K562 (cell line): ENCODE results near the gene CALD1. TPM values are rescaled to one million over a fixed set of nuclear protein-coding genes. Genes with fewer than 3 reads are reported as not detected.
A peak's percentile ranks its signal among the peaks of the same experiment; 100 is the strongest.

ENCODE experiments used
- ATAC-seq: fragments of 200-7000 bp; cut with Tn5 transposase; 3 replicates; pipeline ENCODE4 v1.9.1; 2020; ENCODE audit warnings: moderate library complexity
- BruUV-seq: library from RNA; stranded (reverse); fragments of 400-500 nt; replicated peaks from 2 replicates; lab custom pipeline; 2021; lab: Mats Ljungman, UMichigan
- CTCF ChIA-PET: fragments of 300-600 bp; formaldehyde crosslinking; extraction: SDS; loops from one replicate; lab custom pipeline; 2021; ENCODE audit warnings: low intra/inter-chr PET ratio; lab: Yijun Ruan, JAX
- POLR2A ChIA-PET: fragments of 300-600, 350-650 bp; sonication (Branson Sonifier 250); formaldehyde crosslinking; extraction: SDS; loops from one replicate; lab custom pipeline; 2021; ENCODE audit warnings: antibody characterized with exemption, inconsistent platforms; lab: Yijun Ruan, JAX
- DNase-seq, 4 experiments: peaks; one replicate each; pipeline versions ENCODE4 v3.0.0 to v3.0.0-alpha.2; 2011 to 2018; ENCODE audit warnings: low spot score in 3 of 4, mixed read lengths in 3 of 4; ENCODE audit errors: extremely low read depth in 1 of 4
- FAIRE-seq: peaks from 2 replicates; lab custom pipeline; 2011; peaks lifted over from hg19 to GRCh38; lab: Jason Lieb, UNC
- H2AFZ ChIP-seq: 2 replicates; pipeline ENCODE4 v1.6.0; 2011; ENCODE audit warnings: low read depth, low read length, control low read depth, inconsistent platforms
- H3K27ac ChIP-seq: fragments of 200-600 bp; 3 replicates; pipeline ENCODE4 v1.8.0; 2011; ENCODE audit warnings: low read depth, mild to moderate bottlenecking, control low read depth, inconsistent platforms, low read length, moderate library complexity, mixed read lengths; ENCODE audit errors: extremely low read depth
- H3K27me3 ChIP-seq, 2 experiments: fragments of 300-600 bp in 1 of 2; 2 replicates in 1 of 2; 3 replicates in 1 of 2; pipeline versions ENCODE4 v1.6.0 to v1.8.0; 2011; ENCODE audit warnings: inconsistent platforms in 2 of 2, low read length in 2 of 2, mild to moderate bottlenecking in 1 of 2, mixed read lengths in 1 of 2, moderate library complexity in 1 of 2; ENCODE audit not compliant: control insufficient read depth in 2 of 2, insufficient read depth in 2 of 2
- H3K36me3 ChIP-seq: fragments of 300-600 bp; 3 replicates; pipeline ENCODE4 v1.8.0; 2011; ENCODE audit warnings: mild to moderate bottlenecking, low read length, inconsistent platforms; ENCODE audit not compliant: control insufficient read depth, insufficient read depth
- H3K4me1 ChIP-seq, 2 experiments: fragments of 200-600 bp in 1 of 2; replicated peaks in 1 of 2; 2 replicates in 1 of 2; 3 replicates in 1 of 2; pipeline versions ENCODE4 v1.5.1 to v1.8.0; 2011; ENCODE audit warnings: inconsistent platforms in 2 of 2, low read length in 2 of 2, mild to moderate bottlenecking in 1 of 2, mixed read lengths in 1 of 2, moderate library complexity in 1 of 2; ENCODE audit not compliant: control insufficient read depth in 2 of 2, insufficient read depth in 2 of 2
- H3K4me2 ChIP-seq: 2 replicates; pipeline ENCODE4 v1.6.1; 2011; ENCODE audit warnings: low read length, control low read depth, inconsistent platforms, mixed read lengths; ENCODE audit not compliant: insufficient read depth
- H3K4me3 ChIP-seq: fragments of 200-600 bp; sonication (generic), shearing (Covaris generic); 2 replicates; pipeline ENCODE4 v1.5.1; 2016; ENCODE audit warnings: control low read depth, inconsistent platforms
- H3K79me2 ChIP-seq: fragments of 200-600 bp; 3 replicates; pipeline ENCODE4 v1.8.0; 2011; ENCODE audit warnings: low read length, inconsistent platforms; ENCODE audit not compliant: control insufficient read depth, insufficient read depth
- H3K9ac ChIP-seq, 2 experiments: 2 replicates each; pipeline versions ENCODE4 v1.6.0 to v1.6.1; 2011; ENCODE audit warnings: low read depth in 2 of 2, low read length in 2 of 2, control low read depth in 1 of 2, inconsistent platforms in 1 of 2, mild to moderate bottlenecking in 1 of 2, mixed read lengths in 1 of 2; ENCODE audit not compliant: insufficient read depth in 1 of 2
- H3K9me1 ChIP-seq: one replicate; pipeline ENCODE4 v1.6.0; 2011; ENCODE audit warnings: inconsistent platforms, mild to moderate bottlenecking, low read length, moderate library complexity; ENCODE audit not compliant: control insufficient read depth, insufficient read depth
- H3K9me3 ChIP-seq: replicated peaks from 2 replicates; pipeline ENCODE4 v1.5.1; 2011; ENCODE audit warnings: low read depth, low read length, inconsistent platforms; ENCODE audit not compliant: control insufficient read depth, insufficient read depth
- H4K20me1 ChIP-seq: replicated peaks from 2 replicates; pipeline ENCODE4 v1.6.1; 2011; ENCODE audit warnings: low read length, inconsistent platforms, mixed read lengths; ENCODE audit not compliant: control insufficient read depth, insufficient read depth
- CEBPG ChIP-seq, 3 experiments: fragments of 200-800 bp in 1 of 3; sonication (Bioruptor generic) in 1 of 3; sonication (generic) in 1 of 3; formaldehyde crosslinking in 1 of 3; IDR thresholded peaks in 2 of 3; conservative IDR thresholded peaks in 1 of 3; 2 replicates each; pipeline versions ENCODE4 v1.6.1 to v1.8.0; 2016 to 2022; ENCODE audit warnings: missing compliant biosample characterization in 2 of 3, missing genetic modification characterization in 2 of 3, mild to moderate bottlenecking in 1 of 3, missing genetic modification reagents in 1 of 3
- HCFC1 ChIP-seq: IDR thresholded peaks from 2 replicates; pipeline ENCODE4 v1.6.1; 2012; ENCODE audit warnings: low read depth, low read length, improper control_type of control experiment
- HES1 ChIP-seq: fragments of 450-650 bp; IDR thresholded peaks from 2 replicates; pipeline ENCODE4 v1.6.1; 2016; ENCODE audit warnings: low read depth, mild to moderate bottlenecking, moderate library complexity
- RBM14 ChIP-seq: fragments of 200-400 bp; formaldehyde crosslinking; IDR thresholded peaks from 2 replicates; pipeline ENCODE4 v1.6.1; 2018; ENCODE audit warnings: low read depth, mild to moderate bottlenecking, low read length, moderate library complexity, borderline replicate concordance; ENCODE audit not compliant: insufficient read depth
- ZKSCAN8 ChIP-seq: fragments of 200-800 bp; sonication (Bioruptor generic); IDR thresholded peaks from 2 replicates; pipeline ENCODE4 v1.6.1; 2016; ENCODE audit warnings: missing genetic modification characterization, missing compliant biosample characterization
- ZNF644 ChIP-seq: fragments of 200-800 bp; sonication (Bioruptor generic); IDR thresholded peaks from 2 replicates; pipeline ENCODE4 v1.6.1; 2016; ENCODE audit warnings: low read depth, missing genetic modification characterization, missing compliant biosample characterization
- WGBS: fragments of 100-300 bp; shearing (Covaris generic); methylation state at CpG from one replicate; pipeline ENCODE4 v1.1.6; 2016; ENCODE audit warnings: low coverage, mixed read lengths; ENCODE audit not compliant: insufficient coverage; ENCODE audit errors: missing lambda C conversion rate; 5-methylcytosine and 5-hydroxymethylcytosine counted together
- in situ Hi-C: fragments of 300-500 bp; cut with MboI; formaldehyde crosslinking; loops from 4 replicates; pipeline ENCODE4 v1.15.0; 2018; ENCODE audit warnings: inconsistent platforms, mixed read lengths
- intact Hi-C: fragments of 100-400 bp; cut with micrococcal nuclease; formaldehyde crosslinking; loops from 2 replicates; pipeline ENCODE4 v1.14.2; 2022
- polyA plus RNA-seq, 8 experiments: library from polyadenylated mRNA; depleted of rRNA in 4 of 8; stranded (reverse) in 5 of 8; unstranded in 3 of 8; fragments of >200 nt; fragmentation: Nextera tagmentation in 2 of 8; fragmentation: Illumina TruSeq in 1 of 8; extraction: Ambion mirVana in 2 of 8; extraction: Trizol in 1 of 8; gene quantifications; 2 replicates each; pipeline versions ENCODE4 v1.2.1 to v1.2.3, GENCODE V29; 2011 to 2014; ENCODE audit warnings: inconsistent platforms in 1 of 8, missing spikeins in 1 of 8
- total RNA-seq, 7 experiments: library from RNA; depleted of rRNA in 6 of 7; stranded (reverse); fragments of >200 nt in 6 of 7; fragmentation: Illumina TruSeq in 2 of 7; extraction: Trizol in 2 of 7; gene quantifications; 2 replicates each; pipeline versions ENCODE4 v1.2.1 to v1.2.3, GENCODE V29; 2011 to 2021; ENCODE audit warnings: low replicate concordance in 1 of 7

CALD1 gene
- total and polyA plus RNA-seq, 9 of the 15 experiments (the other 6 are each of a cell fraction or from before 2014, with no cell fraction given): 0.40 TPM; not detected in 8

GRCh38 chr7:134771889-134772288 is 7.5 kb upstream of the CALD1 start:
- no peak overlapping the region for H2AFZ ChIP-seq
- no peak overlapping the region for H3K4me2 ChIP-seq
- H3K36me3 ChIP-seq: no peaks in the 10 kb centered on the region
- WGBS: 2% methylated on average over 2 of the region's 2 CpGs
- intact Hi-C loops (no loop called here), in situ Hi-C loops (no loop called here)
- ATAC-seq (no peak), DNase-seq (no peak), FAIRE-seq (no peak)
- ChIA-PET POLR2A (interaction anchor here (0.6 kb wide), 1 partner anchor 196 kb away, joined by 3 read pairs; no protein-coding TSS in a partner anchor), CTCF (no interaction called here)
- H3K4me3 ChIP-seq: no peak overlapping the region
- H3K9me1 ChIP-seq: no peaks in the 10 kb centered on the region
- no peaks in the 10 kb centered on the region for H3K9me3 ChIP-seq
- H3K9ac ChIP-seq: no peak overlapping the region
- H3K79me2 ChIP-seq: no peaks in the 10 kb centered on the region
- H4K20me1 ChIP-seq: no peaks in the 10 kb centered on the region
- no TSS peak for BruUV-seq
- TF ChIP-seq HES1 (no peak), ZNF644 (no peak), ZKSCAN8 (CRISPR knock-in tag) (no peak), HCFC1 (no peak)
- no peak overlapping the region for H3K27ac ChIP-seq
- H3K27me3 ChIP-seq: peaks cover 6 to 32% of the 10 kb centered on the region in 2 experiments
- no peaks in the 10 kb centered on the region for H3K4me1 ChIP-seq

- FAIRE-seq (no peak), DNase-seq (no peak), ATAC-seq (no peak)
- H3K27me3 ChIP-seq: peaks cover 8 to 29% of the 10 kb centered on the region in 2 experiments; a peak in 4 of 5 replicates
- ChIA-PET POLR2A (no interaction called here), CTCF (no interaction called here)
- H3K9ac ChIP-seq: no peak overlapping the region
- H2AFZ ChIP-seq: no peak overlapping the region
- no peak overlapping the region for H3K4me3 ChIP-seq
- no peaks in the 10 kb centered on the region for H3K9me3 ChIP-seq
- H3K4me1 ChIP-seq: no peaks in the 10 kb centered on the region
- intact Hi-C loops: no loop called here
- H3K9me1 ChIP-seq: no peaks in the 10 kb centered on the region
- H3K79me2 ChIP-seq: no peaks in the 10 kb centered on the region
- in situ Hi-C loops: no loop called here
- no peaks in the 10 kb centered on the region for H3K36me3 ChIP-seq
- H3K27ac ChIP-seq: no peak overlapping the region
- no peaks in the 10 kb centered on the region for H4K20me1 ChIP-seq
- no TSS peak for BruUV-seq
- no peak overlapping the region for H3K4me2 ChIP-seq
- TF ChIP-seq RBM14 (no peak), CEBPG (CRISPR knock-in tag; IDR thresholded peaks at IDR 0.05) (no peak), CEBPG (tag; conservative IDR thresholded peaks at IDR 0.05 in 1 of 2, IDR thresholded peaks at IDR 0.05 in 1 of 2) (peak; percentile 33 to 36; a peak in 1 of 4 replicates)
- WGBS: 0% methylated on average over 3 of the region's 3 CpGs
Observed at GRCh38 chr7:134772401-134772800, 7.0 kb upstream of the CALD1 start.
